Stimulated activated CD8-positive, alpha-beta memory T cell treated with anti-CD3 and anti-CD28 coated beads, Interleukin-4, amount 100 ng/mL, for 48 hours (primary cell): Measurements from ENCODE around the gene SKAP2.

Experiments used
- DNase-seq: peaks from one replicate; pipeline ENCODE4 v3.0.0-alpha.2; 2020

SKAP2 gene

GRCh38 chr7:26690135-26690805, 174.1 kb downstream of the SKAP2 start:
- no peak for DNase-seq

DNA sequence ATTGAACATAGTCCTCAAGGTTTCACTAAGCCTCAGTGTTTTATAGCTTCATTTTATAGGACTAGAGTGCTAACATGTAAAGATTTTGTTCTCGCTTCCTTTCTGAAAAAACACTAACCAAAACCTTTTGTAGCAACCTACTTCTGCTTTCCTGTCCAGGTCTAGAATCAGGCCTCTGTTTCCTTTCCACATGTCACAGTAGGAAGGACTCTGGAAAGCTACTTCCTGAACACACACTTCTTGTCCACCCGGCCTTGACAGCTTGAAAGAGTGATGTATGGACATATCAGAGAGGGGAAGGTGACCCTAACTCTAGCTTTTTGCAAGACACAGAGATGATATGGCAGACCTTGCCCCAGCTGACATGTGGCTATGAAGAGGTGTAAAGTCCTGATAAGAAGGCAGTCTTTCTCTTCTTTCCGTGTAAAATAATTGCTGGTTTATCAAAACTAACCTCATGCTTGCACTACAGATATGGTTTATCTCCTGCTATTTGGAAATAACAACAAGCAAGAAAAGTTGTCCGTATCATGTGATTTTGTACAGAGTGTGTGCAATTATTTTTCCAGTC, 175.4 kb downstream of the SKAP2 start:
- no peak for DNase-seq

GRCh38 chr7:26688388-26688787, 176.0 kb downstream of the SKAP2 start:
- DNase-seq = no peak

GRCh38 chr7:26687032-26687431, 177.4 kb downstream of the SKAP2 start:
- DNase-seq = no peak

- no peak for DNase-seq
Measured at GRCh38 chr7:26686448-26686981, 177.9 kb downstream of the SKAP2 start.

DNA sequence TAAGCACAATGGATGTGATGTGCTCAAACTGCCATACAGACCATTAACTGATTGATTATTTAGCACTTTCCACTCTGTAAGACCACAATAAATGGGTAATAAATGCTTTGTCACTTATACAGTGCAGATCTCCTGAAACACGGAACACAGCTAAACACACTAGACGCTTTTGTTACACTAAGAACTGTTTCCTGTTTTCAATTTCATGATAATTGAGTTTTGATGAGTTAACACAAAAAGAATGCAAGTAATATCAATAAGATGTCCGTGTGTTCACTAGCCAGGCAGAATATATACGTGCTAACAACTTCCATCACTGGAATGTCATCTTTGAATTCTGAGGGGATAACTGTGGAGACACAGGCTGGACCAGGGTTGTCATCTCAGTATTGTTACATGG, 178.8 kb downstream of the SKAP2 start:
- DNase-seq = no peak

- no peak for DNase-seq
Measured at GRCh38 chr7:26684447-26684846, 179.9 kb downstream of the SKAP2 start.

DNA sequence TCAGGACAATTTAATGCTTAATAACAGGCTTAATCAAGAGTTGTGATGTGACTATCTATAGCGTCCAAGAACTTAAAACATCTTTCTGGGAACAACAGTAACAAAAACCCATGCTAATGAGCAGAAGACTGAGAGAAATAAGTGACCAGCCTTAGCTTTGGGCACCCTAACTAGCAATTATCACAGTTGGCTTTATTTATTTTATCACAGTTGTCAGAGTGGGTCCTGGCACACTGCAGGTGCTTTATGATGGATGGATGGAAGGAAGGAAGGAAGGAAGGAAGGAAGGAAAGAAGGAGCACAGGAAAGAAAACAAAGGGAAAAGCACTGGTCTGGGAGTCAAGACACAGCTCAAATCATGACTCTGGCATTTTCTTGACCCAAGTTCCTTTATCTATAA, 181.1 kb downstream of the SKAP2 start:
- DNase-seq = no peak

DNA sequence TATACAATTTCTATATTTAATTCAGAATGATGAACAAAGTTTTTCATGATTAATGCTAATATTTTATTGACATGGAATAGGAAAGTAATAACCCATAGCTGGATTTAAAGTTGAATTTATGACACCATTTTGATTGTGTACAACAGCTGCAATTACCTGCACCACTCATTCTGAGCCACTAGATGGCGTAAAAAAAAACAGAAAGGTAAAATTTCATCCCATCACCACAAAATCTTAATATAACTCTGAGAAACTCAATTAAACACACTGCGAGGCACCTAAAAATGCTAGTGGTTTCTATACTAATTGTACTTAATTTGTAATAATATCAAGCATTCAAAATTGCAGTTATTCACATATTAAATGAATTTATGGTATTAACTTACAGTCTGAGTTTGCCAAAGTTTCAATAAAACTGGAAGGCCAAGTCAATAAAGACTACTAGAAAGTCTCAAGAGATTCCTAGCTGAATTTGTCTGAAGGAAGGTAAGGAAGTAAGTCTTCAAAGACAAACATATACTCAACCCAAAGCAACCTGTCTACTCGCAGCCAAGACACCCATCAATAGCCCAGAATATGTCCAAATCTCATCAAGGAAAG, 182.5 kb downstream of the SKAP2 start:
- DNase-seq = no peak

DNA sequence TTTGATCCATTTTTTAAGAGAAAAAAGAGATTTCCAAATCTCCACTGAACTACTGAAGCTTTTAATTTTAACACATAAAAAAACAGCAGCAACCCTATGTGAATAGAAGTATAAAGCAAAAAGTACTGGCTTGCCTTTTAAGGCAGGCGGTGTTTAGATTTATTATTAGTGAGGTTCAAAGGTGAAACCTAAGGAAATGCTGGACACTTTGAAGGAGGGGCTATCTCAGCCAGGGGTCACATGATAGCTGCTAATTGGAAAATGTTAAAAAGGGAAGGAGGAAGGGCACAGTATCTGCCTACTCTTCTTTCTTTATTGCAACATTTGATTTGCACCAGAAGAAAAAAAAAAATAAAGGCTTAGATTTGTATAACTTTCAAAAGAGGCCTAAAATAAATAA, 183.8 kb downstream of the SKAP2 start:
- no peak for DNase-seq

- no peak for DNase-seq
Measured at GRCh38 chr7:26675143-26675887, 189.1 kb downstream of the SKAP2 start.

GRCh38 chr7:26673858-26674257, 190.5 kb downstream of the SKAP2 start:
- no peak for DNase-seq

DNA sequence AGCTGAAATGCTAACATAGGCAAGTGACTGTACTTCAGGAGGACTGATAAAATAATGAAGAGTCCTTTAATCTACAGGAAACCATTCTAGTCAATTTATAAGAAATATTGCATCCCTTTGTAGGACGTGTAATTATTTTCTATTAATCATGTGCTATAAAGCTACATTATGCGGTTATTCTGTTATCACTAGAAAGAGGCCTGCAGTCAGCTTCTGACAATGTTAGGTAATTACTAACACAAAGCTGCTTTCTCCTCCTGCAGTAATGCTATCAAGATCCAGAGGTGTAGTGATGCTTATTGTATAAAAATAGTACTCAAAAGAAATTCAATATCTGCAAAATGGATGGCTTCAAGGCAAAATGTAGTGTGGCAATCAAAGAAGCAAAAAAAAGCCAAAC, 191.1 kb downstream of the SKAP2 start:
- DNase-seq = no peak

DNA sequence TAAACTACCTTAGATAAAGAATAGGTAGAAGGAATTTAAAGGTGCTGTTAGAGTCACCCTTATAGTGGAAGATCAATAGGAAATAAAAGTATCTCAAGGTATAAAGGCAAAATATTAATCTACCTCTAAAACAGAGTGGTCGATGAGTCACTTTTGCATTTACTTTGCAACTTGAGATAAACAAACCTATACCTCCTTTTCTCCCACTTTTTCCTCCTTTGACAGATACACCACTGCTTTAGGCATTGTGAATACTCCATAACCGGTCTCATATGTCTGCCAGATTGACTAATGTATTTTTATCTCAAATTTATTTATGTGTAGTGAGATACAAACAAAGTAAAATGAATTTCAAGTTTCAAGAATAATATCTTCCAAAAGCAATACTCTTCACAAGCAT, 193.5 kb downstream of the SKAP2 start:
- DNase-seq = no peak

GRCh38 chr7:26670290-26670689, 194.1 kb downstream of the SKAP2 start:
- no peak for DNase-seq

GRCh38 chr7:26668821-26669220, 195.6 kb downstream of the SKAP2 start:
- DNase-seq = no peak

- DNase-seq = peak; percentile 48
Measured at GRCh38 chr7:26667514-26668133, 196.8 kb downstream of the SKAP2 start.

DNA sequence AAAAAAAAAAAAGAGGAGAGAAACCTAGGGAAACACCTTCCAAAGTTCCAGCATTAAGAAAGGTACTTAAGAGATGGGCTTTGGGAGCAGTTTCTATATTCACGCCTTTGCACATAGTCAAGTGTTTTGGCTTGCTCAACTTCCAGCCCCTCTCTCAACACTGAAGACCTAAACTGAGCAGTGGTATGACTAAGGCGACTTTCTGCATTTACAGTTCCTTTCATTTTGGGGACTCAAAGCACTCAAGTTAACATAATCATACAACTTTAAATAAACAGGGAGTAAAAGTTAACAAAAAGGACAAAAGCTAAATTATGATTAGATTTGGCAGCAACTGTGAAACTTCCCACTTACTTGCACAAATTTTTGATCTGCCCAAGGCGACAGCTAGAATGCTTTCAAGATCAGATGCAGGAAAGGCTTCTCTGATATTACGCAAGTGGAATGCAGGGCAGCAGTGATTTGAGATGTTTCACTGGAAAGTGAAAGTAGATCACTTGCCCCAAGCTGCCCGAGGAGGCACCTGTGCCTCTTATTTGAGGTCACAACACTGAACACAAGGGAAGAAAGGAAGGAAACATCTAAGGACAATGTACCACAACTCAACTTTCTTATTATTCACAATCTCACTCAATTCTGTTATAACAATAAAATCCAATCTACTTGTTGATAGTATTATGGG, 199.5 kb downstream of the SKAP2 start:
- DNase-seq = peak; percentile 31

- DNase-seq = no peak
Measured at GRCh38 chr7:26664274-26664673, 200.1 kb downstream of the SKAP2 start.

DNA sequence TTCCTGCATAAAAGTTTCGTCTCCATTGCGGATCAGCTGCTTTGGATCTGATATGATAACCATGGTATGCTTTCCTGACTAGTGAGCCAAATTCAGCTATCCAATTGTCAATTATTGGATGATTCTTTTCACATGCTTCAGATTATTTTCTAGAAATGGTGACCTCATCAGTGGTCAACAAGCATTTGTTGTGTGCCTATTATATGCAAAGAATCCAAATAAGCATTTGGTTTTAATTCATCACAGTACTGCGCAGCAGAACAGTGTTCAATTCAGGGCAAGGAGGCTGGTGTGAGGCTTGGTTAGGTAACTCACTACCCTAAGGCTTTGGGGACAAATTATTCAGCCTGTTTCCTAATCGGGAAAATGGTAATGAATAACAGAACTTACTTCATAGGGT, 200.5 kb downstream of the SKAP2 start:
- no peak for DNase-seq

DNA sequence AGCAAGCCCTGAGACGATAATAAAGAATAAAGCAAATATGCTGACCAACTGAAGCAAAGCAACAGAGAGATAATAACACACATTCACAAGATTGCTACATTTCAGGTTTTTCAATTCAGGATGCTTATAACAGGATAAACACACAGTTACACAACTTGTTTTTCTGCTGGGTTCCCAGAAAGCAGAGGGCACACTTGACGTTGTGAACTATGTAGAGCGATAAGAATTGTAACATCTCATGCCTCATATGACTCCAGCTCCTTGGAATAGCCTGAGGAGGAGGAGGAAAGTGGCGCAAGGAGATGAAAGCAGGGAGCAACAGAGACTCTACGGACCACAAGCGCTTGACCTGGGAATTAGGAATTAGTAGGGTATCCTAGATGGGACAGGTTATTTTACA, 201.7 kb downstream of the SKAP2 start:
- DNase-seq = no peak

GRCh38 chr7:26659121-26659520, 205.3 kb downstream of the SKAP2 start:
- no peak for DNase-seq
